IMR-90 (cell line): ENCODE data around the gene ASAP2. TPM values are rescaled to one million over a fixed set of nuclear protein-coding genes. Genes with fewer than 3 reads are reported as not detected.

Source experiments
- ATAC-seq: fragments of 200-7000 bp; cut with Tn5 transposase; 2 replicates; pipeline ENCODE4 v1.9.1; 2020; ENCODE audit warnings: low read depth, mild to moderate bottlenecking, moderate library complexity
- BruUV-seq: library from RNA; stranded (reverse); fragments of 400-500 nt; replicated peaks from 2 replicates; lab custom pipeline; 2021; lab: Mats Ljungman, UMichigan
- CTCF ChIA-PET: fragments of 300-600 bp; formaldehyde crosslinking; extraction: SDS; loops from one replicate; lab custom pipeline; 2021; ENCODE audit warnings: antibody characterized with exemption; lab: Yijun Ruan, JAX
- POLR2A ChIA-PET: fragments of 300-600 bp; sonication (Branson Sonifier 250); formaldehyde crosslinking; loops from one replicate; lab custom pipeline; 2022; ENCODE audit warnings: antibody characterized with exemption; ENCODE audit not compliant: unreplicated experiment; lab: Charles Lee
- DNase-seq: peaks from one replicate; pipeline ENCODE4 v3.0.0; 2013
- H2AFZ ChIP-seq: replicated peaks from 2 replicates; pipeline ENCODE3; 2013; ENCODE audit warnings: low read length, mild to moderate bottlenecking; ENCODE audit not compliant: poor library complexity
- H2AK5ac ChIP-seq: 2 replicates; pipeline ENCODE4 v1.6.1; 2013; ENCODE audit warnings: low read depth, low read length, inconsistent platforms
- H2AK9ac ChIP-seq: replicated peaks from 2 replicates; pipeline ENCODE3; 2013; ENCODE audit warnings: mild to moderate bottlenecking, low read depth, low read length, moderate library complexity; ENCODE audit not compliant: poor library complexity
- H2BK120ac ChIP-seq: 2 replicates; pipeline ENCODE4 v1.6.1; 2013; ENCODE audit warnings: low read depth, low read length, inconsistent platforms
- H2BK15ac ChIP-seq: 3 replicates; pipeline ENCODE4 v1.6.1; 2013; ENCODE audit warnings: low read depth, low read length, inconsistent platforms
- H2BK20ac ChIP-seq: 2 replicates; pipeline ENCODE4 v1.6.1; 2013; ENCODE audit warnings: low read depth, mild to moderate bottlenecking, inconsistent platforms, low read length, moderate library complexity
- H2BK5ac ChIP-seq: 2 replicates; pipeline ENCODE4 v1.6.1; 2013; ENCODE audit warnings: mild to moderate bottlenecking, low read depth, low read length, inconsistent platforms; ENCODE audit not compliant: poor library complexity, severe bottlenecking
- H3K14ac ChIP-seq: replicated peaks from 2 replicates; pipeline ENCODE4 v1.6.1; 2013; ENCODE audit warnings: low read depth, low read length, inconsistent platforms
- H3K18ac ChIP-seq: 2 replicates; pipeline ENCODE4 v1.6.1; 2013; ENCODE audit warnings: low read depth, low read length, control low read depth
- H3K23ac ChIP-seq: 2 replicates; pipeline ENCODE4 v1.6.1; 2013; ENCODE audit warnings: low read depth, low read length, inconsistent platforms
- H3K27ac ChIP-seq: 2 replicates; pipeline ENCODE4 v1.5.1; 2013; ENCODE audit warnings: mild to moderate bottlenecking, control low read depth, low read length; ENCODE audit not compliant: insufficient read depth
- H3K27me3 ChIP-seq: 2 replicates; pipeline ENCODE4 v1.6.1; 2013; ENCODE audit warnings: low read length; ENCODE audit not compliant: control insufficient read depth, insufficient read depth
- H3K36me3 ChIP-seq: 2 replicates; pipeline ENCODE4 v1.6.1; 2013; ENCODE audit warnings: low read length, mixed read lengths; ENCODE audit not compliant: control insufficient read depth, insufficient read depth
- H3K4ac ChIP-seq: 2 replicates; pipeline ENCODE4 v1.6.1; 2013; ENCODE audit warnings: low read depth, low read length, inconsistent platforms
- H3K4me1 ChIP-seq: 2 replicates; pipeline ENCODE4 v1.6.1; 2013; ENCODE audit warnings: low read length, mixed read lengths; ENCODE audit not compliant: control insufficient read depth, insufficient read depth
- H3K4me2 ChIP-seq: 2 replicates; pipeline ENCODE4 v1.6.1; 2013; ENCODE audit warnings: low read depth, mild to moderate bottlenecking, control low read depth, low read length, moderate library complexity
- H3K4me3 ChIP-seq: 2 replicates; pipeline ENCODE4 v1.5.1; 2013; ENCODE audit warnings: low read depth, mild to moderate bottlenecking, control low read depth, low read length, moderate library complexity; ENCODE audit not compliant: insufficient read depth
- H3K56ac ChIP-seq: 2 replicates; pipeline ENCODE4 v1.6.1; 2013; ENCODE audit warnings: low read length, inconsistent platforms; ENCODE audit not compliant: insufficient read depth; ENCODE audit errors: extremely low read depth
- H3K79me1 ChIP-seq, 2 experiments: 2 replicates each; pipeline ENCODE4 v1.6.1; 2013; ENCODE audit warnings: low read length in 2 of 2, inconsistent platforms in 1 of 2, low read depth in 1 of 2
- H3K9ac ChIP-seq: 2 replicates; pipeline ENCODE4 v1.6.1; 2013; ENCODE audit warnings: low read depth, low read length, control low read depth
- H3K9me1 ChIP-seq: 2 replicates; pipeline ENCODE4 v1.6.1; 2013; ENCODE audit warnings: low read length, inconsistent platforms; ENCODE audit not compliant: insufficient read depth
- H3K9me3 ChIP-seq: 2 replicates; pipeline ENCODE4 v1.6.1; 2013; ENCODE audit warnings: low read length; ENCODE audit not compliant: control insufficient read depth, insufficient read depth
- H4K20me1 ChIP-seq: 2 replicates; pipeline ENCODE4 v1.6.1; 2013; ENCODE audit warnings: low read length, inconsistent platforms; ENCODE audit not compliant: insufficient read depth
- H4K5ac ChIP-seq: 2 replicates; pipeline ENCODE4 v1.6.1; 2013; ENCODE audit warnings: mild to moderate bottlenecking, low read depth, low read length, control low read depth
- H4K8ac ChIP-seq, 2 experiments: 2 replicates each; pipeline ENCODE4 v1.6.1; 2013; ENCODE audit warnings: low read depth in 2 of 2, low read length in 2 of 2, control low read depth in 1 of 2, inconsistent platforms in 1 of 2
- H4K91ac ChIP-seq: 2 replicates; pipeline ENCODE4 v1.6.1; 2013; ENCODE audit warnings: low read depth, low read length, inconsistent platforms; ENCODE audit not compliant: insufficient read depth
- FOS ChIP-seq: fragments of 150-350 bp; IDR thresholded peaks from 2 replicates; pipeline ENCODE4 v1.6.1; 2016; ENCODE audit warnings: low read depth, low read length
- MAFK ChIP-seq: IDR thresholded peaks from 2 replicates; pipeline ENCODE4 v1.6.1; 2012; ENCODE audit warnings: low read depth, low read length, improper control_type of control experiment
- RAD21 ChIP-seq: IDR thresholded peaks from 2 replicates; pipeline ENCODE4 v1.6.1; 2012; ENCODE audit warnings: low read length, improper control_type of control experiment
- RCOR1 ChIP-seq: IDR thresholded peaks from 2 replicates; pipeline ENCODE4 v1.6.1; 2012; ENCODE audit warnings: mild to moderate bottlenecking, low read length, improper control_type of control experiment; ENCODE audit not compliant: insufficient replicate concordance
- SMC3 ChIP-seq: fragments of 150-350 bp; IDR thresholded peaks from 2 replicates; pipeline ENCODE4 v1.6.1; 2016; ENCODE audit warnings: low read depth, mild to moderate bottlenecking, antibody characterized with exemption, low read length, moderate library complexity
- WGBS, 2 experiments: methylation state at CpG; one replicate each; pipeline versions ENCODE4 v1.1.5 to v1.1.7; 2013; ENCODE audit warnings: missing lambda C conversion rate in 2 of 2; ENCODE audit not compliant: insufficient read length in 1 of 2; ENCODE audit errors: extremely low coverage in 2 of 2; 5-methylcytosine and 5-hydroxymethylcytosine counted together
- dilution Hi-C: fragments of 300-500 bp; cut with HindIII; formaldehyde crosslinking; loops from one replicate; pipeline ENCODE4 v1.14.3; 2018; ENCODE audit warnings: low sequenced_read_pairs; ENCODE audit not compliant: unreplicated experiment
- in situ Hi-C: fragments of 300-500 bp; cut with MboI; formaldehyde crosslinking; loops from 3 replicates; pipeline ENCODE4 v1.14.3; 2019; ENCODE audit warnings: low sequenced_read_pairs, inconsistent platforms, mixed read lengths
- intact Hi-C: fragments of 100-400 bp; cut with micrococcal nuclease; formaldehyde crosslinking; loops from 2 replicates; pipeline ENCODE4 v1.10.0; 2022
- polyA plus RNA-seq, 3 experiments: library from polyadenylated mRNA; depleted of rRNA; stranded (reverse); fragments of >200 nt; gene quantifications; 2 replicates each; pipeline ENCODE4 v1.2.3, GENCODE V29; 2012; ENCODE audit warnings: low replicate concordance in 1 of 3
- total RNA-seq: library from RNA; depleted of rRNA; stranded (reverse); fragments of >200 nt; gene quantifications from 2 replicates; pipeline ENCODE4 v1.2.3, GENCODE V29; 2012

ASAP2 gene
- total and polyA plus RNA-seq, 2 of the 4 experiments (the other 2 are of a cell fraction): 19.7 to 28.1 TPM

GRCh38 chr2:9355716-9356115 lies 149.1 kb downstream of the ASAP2 start:
- dilution Hi-C loops (no loop called here), intact Hi-C loops (no loop called here), in situ Hi-C loops (no loop called here)
- Histone ChIP-seq H2AFZ (no peak overlapping the region), H3K14ac (no peak overlapping the region), H3K36me3 (peaks cover 50% of the 10 kb centered on the region), H2AK9ac (no peak overlapping the region), H3K9ac (no peak overlapping the region), H3K27ac (no peak overlapping the region), H3K79me1 (peaks cover 10 to 31% of the 10 kb centered on the region in 2 experiments; a peak in 3 of 4 replicates), H2BK5ac (no peak overlapping the region), H4K91ac (no peak overlapping the region), H3K4me1 (peaks cover 4% of the 10 kb centered on the region; the same call in 1 of the 2 replicates), H3K23ac (no peak overlapping the region), H3K18ac (no peak overlapping the region), H3K4ac (no peak overlapping the region), H3K4me3 (no peak overlapping the region), H3K56ac (no peak overlapping the region), H3K9me1 (peaks cover 5% of the 10 kb centered on the region; the same call in 1 of the 2 replicates), H2BK20ac (no peak overlapping the region), H2AK5ac (no peak overlapping the region), H3K9me3 (no peaks in the 10 kb centered on the region), H4K20me1 (no peaks in the 10 kb centered on the region), H4K5ac (no peak overlapping the region), H4K8ac (no peak overlapping the region), H3K4me2 (no peak overlapping the region), H3K27me3 (no peaks in the 10 kb centered on the region), H2BK15ac (no peak overlapping the region), H2BK120ac (no peak overlapping the region)
- BruUV-seq: no TSS peak
- WGBS, 2 experiments: 100% methylated on average over 2 of the region's 4 CpGs; no CpG with 5 or more reads in 1 of the 2 experiments
- ATAC-seq: no peak
- DNase-seq: no peak
- ChIA-PET CTCF (no interaction called here), POLR2A (no interaction called here)
- TF ChIP-seq MAFK (no peak), RAD21 (no peak), FOS (no peak), RCOR1 (no peak), SMC3 (no peak)
